Measurements from ENCODE around the gene ANKS1B. TPM values are rescaled to one million over a fixed set of nuclear protein-coding genes. Genes with fewer than 3 reads are reported as not detected.

ANKS1B gene
- polyA plus RNA-seq, 1 donor from 2014 or later = not detected

DNA sequence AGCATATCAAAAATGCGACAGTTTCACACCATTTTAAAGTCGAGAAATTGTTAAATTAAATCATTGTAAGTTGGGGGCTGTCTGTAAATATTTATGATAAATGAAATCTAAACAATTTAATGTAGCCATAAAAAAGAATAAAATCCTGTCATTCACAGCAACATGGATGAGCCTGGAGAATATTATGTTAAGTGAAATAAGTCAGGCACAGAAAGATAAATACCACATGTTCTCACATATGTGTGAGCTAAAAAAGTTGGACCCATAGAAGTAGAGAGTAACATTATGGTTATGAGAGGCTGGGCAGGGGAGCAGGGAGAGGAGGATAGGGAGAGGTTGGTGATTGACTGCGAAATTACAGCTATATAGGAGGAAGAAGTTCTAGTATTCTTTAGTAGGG is 201.3 kb downstream of the ANKS1B start:
- Mint-ChIP-seq H3K27ac (no peak overlapping the region), H3K4me1 (no peaks in the 10 kb centered on the region), H3K36me3 (peaks cover 1% of the 10 kb centered on the region), H3K4me3 (no peak overlapping the region), H3K9me3 (peaks cover 4 to 6% (median 5%) of the 10 kb centered on the region in 3 donors), H3K27me3 (no peaks in the 10 kb centered on the region)

DNA sequence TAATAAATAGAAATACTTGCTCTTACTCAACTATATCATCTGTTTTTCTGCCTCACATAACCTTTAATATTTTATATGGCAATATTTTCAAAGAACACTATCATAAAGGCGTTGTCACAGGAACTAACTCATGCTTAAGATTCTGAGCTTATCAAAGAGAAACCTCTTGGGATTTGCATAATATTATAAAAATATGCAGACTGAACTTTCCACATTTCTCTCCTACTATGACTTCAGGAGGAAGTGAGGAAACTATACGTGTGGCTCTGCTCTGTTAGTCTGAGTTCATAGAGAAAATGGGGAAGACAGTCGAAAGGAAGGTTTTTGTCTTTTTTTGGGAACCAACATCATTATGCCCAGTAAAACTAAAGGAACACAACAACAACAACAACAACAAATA is 212.5 kb downstream of the ANKS1B start:
- Mint-ChIP-seq H3K9me3 (peaks cover 0 to 4% (median 0%) of the 10 kb centered on the region in 3 donors), H3K36me3 (no peaks in the 10 kb centered on the region), H3K4me3 (no peak overlapping the region), H3K27ac (no peak overlapping the region), H3K27me3 (no peaks in the 10 kb centered on the region), H3K4me1 (no peaks in the 10 kb centered on the region)

DNA sequence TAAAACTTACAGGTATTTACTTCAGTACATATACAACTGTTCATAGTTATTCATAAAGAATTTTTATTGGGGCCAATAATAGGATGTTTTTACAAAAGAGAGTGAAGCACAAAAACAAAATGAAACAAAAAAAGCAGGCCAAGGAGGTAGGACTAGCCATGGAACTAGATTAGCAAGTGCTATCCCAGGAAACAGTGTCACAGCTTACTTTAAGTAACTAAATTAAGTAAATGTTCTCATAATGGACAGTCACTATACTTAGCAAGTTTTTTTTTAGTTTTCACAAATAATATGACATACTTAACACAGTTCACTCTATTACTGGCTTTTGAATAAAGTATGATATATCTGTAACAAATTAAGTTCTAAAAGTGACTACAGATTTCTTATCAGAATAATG is 213.1 kb downstream of the ANKS1B start:
- no peaks in the 10 kb centered on the region for H3K27me3 Mint-ChIP-seq
- H3K9me3 Mint-ChIP-seq = peaks cover 0 to 4% (median 0%) of the 10 kb centered on the region in 3 donors
- no peak overlapping the region for H3K27ac Mint-ChIP-seq

DNA sequence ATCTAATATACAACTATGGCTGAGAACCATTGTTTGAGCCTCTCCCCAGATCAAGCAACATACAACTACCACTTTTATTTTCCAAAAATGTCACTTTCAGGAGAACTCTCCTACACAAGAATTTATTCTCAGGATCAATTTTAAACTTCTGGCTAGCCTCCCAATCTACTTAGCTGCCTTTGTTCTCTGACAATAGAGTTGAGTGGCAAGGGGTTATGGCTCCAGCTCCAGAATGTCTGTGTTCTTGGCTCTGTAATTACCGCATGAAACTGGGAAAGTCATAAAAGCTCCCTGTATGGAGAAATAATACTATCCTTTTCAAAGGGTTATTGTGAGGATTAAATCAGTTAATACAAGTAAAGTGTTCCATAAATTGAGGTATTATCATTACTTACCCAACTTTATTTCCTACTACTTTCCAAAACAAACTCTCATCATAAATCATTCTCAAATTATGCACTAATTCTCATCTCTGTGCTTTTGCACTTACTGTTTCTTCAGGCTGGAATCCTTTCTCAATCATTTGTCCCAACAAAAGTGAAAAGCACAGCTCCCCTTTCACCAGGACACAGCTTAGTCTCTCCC is 215.2 kb downstream of the ANKS1B start:
- Mint-ChIP-seq H3K27ac (no peak overlapping the region), H3K27me3 (no peaks in the 10 kb centered on the region), H3K36me3 (no peaks in the 10 kb centered on the region), H3K4me3 (no peak overlapping the region), H3K9me3 (peaks cover 0 to 4% (median 0%) of the 10 kb centered on the region in 3 donors), H3K4me1 (no peaks in the 10 kb centered on the region)

More for the DNA sequence above, 213.1 kb downstream of the ANKS1B start:
- H3K4me1 Mint-ChIP-seq = no peaks in the 10 kb centered on the region
- no peak overlapping the region for H3K4me3 Mint-ChIP-seq
- H3K36me3 Mint-ChIP-seq = no peaks in the 10 kb centered on the region

DNA sequence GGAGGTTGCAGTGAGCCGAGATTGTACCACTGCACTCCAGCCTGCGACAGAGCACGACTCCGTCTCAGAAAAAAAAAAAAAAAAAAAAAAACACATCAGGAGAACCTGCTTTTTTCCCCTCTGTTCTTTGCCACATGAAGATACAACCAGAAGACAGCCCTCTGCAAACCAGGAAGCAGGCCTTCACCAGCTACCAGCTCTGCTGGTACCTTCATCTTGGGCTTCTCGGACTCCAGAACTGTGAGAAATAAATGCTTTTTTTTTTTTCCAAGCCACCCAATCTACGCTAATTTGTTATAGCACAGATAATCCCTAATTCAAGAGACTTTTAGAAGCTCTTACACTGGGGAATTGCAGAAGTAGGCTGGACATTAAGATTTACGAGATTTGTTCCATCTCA is 216.0 kb downstream of the ANKS1B start:
- Mint-ChIP-seq H3K4me3 (no peak overlapping the region), H3K9me3 (peaks cover 0 to under 1% (median 0%) of the 10 kb centered on the region in 3 donors), H3K27me3 (no peaks in the 10 kb centered on the region), H3K27ac (no peak overlapping the region), H3K36me3 (no peaks in the 10 kb centered on the region), H3K4me1 (no peaks in the 10 kb centered on the region)

DNA sequence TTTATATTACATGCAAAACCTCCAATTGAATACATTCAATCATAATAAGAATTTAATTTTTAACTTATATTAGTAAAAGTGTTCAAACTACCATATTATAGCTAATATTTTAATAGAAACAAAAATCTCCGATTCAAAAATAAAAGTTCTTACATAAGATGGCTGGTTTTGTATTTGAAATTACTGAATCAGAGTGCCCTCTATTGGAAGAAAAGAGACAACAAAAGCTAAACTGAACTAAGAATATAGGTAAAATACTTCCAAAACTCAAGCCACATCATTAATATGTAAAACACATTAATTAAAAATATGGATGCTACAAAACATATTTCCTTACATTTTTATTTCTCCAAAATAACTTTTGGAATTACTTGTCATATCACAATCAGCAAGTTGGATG is 216.9 kb downstream of the ANKS1B start:
- no peaks in the 10 kb centered on the region for H3K4me1 Mint-ChIP-seq
- no peak overlapping the region for H3K27ac Mint-ChIP-seq
- no peak overlapping the region for H3K4me3 Mint-ChIP-seq
- H3K9me3 Mint-ChIP-seq = no peaks in the 10 kb centered on the region
- H3K36me3 Mint-ChIP-seq = no peaks in the 10 kb centered on the region
- H3K27me3 Mint-ChIP-seq = no peaks in the 10 kb centered on the region

DNA sequence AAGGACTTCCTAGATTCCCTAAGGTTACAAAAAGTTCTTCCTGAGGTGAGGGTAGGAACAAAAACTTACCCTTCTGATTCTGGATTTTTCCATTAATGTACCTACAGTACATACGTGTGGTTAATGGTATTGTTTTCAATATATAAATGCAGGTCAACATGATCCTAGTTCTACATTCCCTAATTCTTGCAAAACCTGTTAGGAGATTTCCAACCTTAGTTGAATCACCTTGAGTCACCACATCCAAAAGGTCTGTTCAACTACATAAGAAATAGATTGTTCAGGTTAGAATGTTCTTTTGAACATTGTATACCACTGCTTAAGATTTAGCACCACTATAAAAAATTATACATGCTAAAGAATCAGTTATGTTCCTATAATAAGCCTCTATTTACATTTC is 218.3 kb downstream of the ANKS1B start:
- H3K9me3 Mint-ChIP-seq = no peaks in the 10 kb centered on the region
- no peaks in the 10 kb centered on the region for H3K36me3 Mint-ChIP-seq
- H3K4me3 Mint-ChIP-seq = no peak overlapping the region
- no peaks in the 10 kb centered on the region for H3K27me3 Mint-ChIP-seq
- H3K4me1 Mint-ChIP-seq = no peaks in the 10 kb centered on the region
- H3K27ac Mint-ChIP-seq = no peak overlapping the region

DNA sequence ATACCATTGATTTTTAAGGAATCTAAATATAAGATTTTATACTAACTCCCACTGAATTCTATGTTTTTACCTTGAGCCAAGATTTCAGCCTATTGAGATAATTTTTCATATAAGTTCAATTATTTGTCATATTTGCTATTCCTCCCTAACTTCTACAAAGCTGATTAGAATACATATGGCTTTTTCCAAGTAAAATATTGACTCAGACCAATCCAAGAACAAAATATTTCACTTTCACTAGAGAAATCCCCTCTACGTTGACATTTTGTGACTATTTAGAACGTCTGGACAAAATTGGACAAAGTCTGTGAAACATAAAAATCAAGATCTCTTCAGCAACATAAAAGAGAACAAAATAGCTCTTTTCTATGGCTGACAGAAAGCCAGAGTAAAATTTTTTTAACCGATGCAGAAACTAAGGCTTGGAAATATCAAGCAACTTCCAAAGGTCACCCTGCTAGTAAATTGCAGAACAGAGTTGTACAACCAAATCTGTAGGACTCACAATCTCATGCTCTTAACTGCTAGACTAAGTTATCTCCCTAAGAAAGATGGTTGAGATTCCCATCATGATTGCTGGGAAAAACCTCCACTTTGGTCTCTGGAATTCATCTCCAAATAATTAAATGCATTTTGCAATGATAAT is 219.1 kb downstream of the ANKS1B start:
- H3K36me3 Mint-ChIP-seq = no peaks in the 10 kb centered on the region
- no peak overlapping the region for H3K27ac Mint-ChIP-seq
- H3K9me3 Mint-ChIP-seq = peaks cover 0 to 2% (median 0%) of the 10 kb centered on the region in 3 donors
- no peaks in the 10 kb centered on the region for H3K27me3 Mint-ChIP-seq
- H3K4me1 Mint-ChIP-seq = no peaks in the 10 kb centered on the region
- no peak overlapping the region for H3K4me3 Mint-ChIP-seq

DNA sequence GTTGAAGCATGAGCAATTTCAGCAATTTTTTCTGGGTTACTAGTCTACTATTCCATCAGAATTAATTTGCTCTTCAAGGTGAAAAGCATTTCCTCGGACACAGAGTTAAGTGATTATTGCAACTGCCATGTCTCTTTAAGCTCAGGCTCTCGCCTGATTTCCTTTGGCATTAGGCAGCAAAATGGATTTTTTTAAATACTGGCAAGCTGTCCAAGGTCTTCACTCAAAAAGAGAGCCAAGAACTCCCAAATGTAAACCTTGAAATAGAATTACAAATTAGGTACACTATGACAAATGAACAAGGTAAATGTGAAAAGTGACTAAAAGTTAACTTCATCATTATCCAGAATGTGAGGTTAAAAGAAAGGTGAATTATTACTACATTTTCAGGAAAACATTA is 225.3 kb downstream of the ANKS1B start:
- Mint-ChIP-seq H3K4me1 (no peaks in the 10 kb centered on the region), H3K27me3 (no peaks in the 10 kb centered on the region), H3K4me3 (no peak overlapping the region), H3K9me3 (peaks cover 0 to 6% (median 3%) of the 10 kb centered on the region in 3 donors), H3K36me3 (no peaks in the 10 kb centered on the region), H3K27ac (no peak overlapping the region)

DNA sequence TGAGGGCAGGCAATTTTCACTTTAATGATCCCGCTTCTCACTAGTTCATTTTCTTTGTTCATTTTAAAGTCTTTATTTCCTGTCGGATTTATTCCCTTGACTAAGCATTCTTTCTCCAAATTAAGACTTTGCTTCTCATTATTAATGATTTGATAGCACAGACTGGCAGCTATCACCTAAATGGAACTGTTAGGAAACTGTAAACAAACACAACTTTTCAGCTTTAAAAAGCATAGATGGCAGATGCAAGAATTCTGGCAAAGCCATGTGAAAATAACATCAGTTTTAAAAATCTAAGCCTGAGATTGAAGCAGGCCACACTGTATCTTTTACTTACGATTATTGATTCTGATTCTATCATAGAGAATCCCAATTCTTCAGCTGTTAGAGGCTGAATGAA is 225.7 kb downstream of the ANKS1B start:
- Mint-ChIP-seq H3K27me3 (no peaks in the 10 kb centered on the region), H3K9me3 (peaks cover 0 to 6% (median 4%) of the 10 kb centered on the region in 3 donors), H3K36me3 (no peaks in the 10 kb centered on the region), H3K27ac (no peak overlapping the region), H3K4me1 (no peaks in the 10 kb centered on the region), H3K4me3 (no peak overlapping the region)

DNA sequence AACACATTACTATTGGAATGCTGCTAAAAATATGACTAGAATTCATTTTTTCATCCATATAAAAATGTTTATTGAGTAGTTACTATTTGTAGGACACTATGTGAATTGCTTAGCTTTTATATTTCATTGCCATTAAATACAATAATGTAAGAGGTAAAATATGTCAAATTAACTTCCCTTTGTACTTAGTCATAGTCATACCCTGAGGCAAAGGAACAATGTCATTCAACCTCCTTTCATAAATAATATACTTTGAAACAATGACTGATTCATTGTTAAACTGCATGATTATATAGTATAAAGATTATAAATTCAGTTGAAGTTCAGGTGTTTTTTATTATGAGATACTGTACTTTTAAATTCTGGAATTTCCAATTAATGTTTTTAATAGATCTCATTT is 232.0 kb downstream of the ANKS1B start:
- no peaks in the 10 kb centered on the region for H3K4me1 Mint-ChIP-seq
- no peaks in the 10 kb centered on the region for H3K36me3 Mint-ChIP-seq
- H3K27me3 Mint-ChIP-seq = no peaks in the 10 kb centered on the region
- H3K27ac Mint-ChIP-seq = no peak overlapping the region
- no peak overlapping the region for H3K4me3 Mint-ChIP-seq
- peaks cover 0 to 6% (median 2%) of the 10 kb centered on the region in 3 donors for H3K9me3 Mint-ChIP-seq

DNA sequence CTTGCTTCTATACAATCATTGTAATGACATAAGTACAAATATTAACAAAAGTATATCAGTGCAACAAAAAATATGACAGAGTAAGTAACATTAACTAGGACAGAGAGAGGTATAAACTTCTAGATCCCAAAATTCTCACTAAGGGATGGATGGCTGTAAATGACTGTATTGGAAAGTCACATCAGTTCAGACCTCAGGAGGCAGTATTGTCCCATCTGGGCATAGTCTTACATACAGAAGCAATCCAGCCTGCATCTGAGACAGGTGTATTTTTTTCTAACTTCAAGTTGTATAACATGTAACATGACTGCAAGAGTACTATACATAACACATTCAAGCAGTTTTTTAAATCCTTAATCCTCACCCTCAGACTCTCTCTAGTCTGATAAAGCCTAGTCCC is 238.2 kb downstream of the ANKS1B start:
- H3K9me3 Mint-ChIP-seq = no peaks in the 10 kb centered on the region
- no peaks in the 10 kb centered on the region for H3K27me3 Mint-ChIP-seq
- no peaks in the 10 kb centered on the region for H3K4me1 Mint-ChIP-seq
- H3K27ac Mint-ChIP-seq = no peak overlapping the region
- no peaks in the 10 kb centered on the region for H3K36me3 Mint-ChIP-seq
- no peak overlapping the region for H3K4me3 Mint-ChIP-seq

DNA sequence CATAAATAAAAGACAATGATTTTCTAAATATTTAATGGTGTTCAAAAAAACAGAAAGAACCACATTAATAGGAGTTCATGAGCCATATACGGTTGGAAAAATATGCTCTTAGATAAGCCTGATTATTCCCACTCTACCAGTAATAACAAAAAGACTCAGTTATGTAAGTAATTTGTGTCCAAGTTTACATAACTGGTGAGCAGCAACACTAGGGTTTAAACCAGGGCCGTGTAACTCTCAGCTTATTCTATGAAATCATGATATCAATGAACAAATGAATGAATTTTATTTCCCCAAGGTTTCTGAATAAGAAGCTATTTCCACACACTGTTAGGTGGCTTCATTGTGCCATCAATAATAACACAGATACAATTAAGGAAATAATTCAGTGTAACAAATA is 238.8 kb downstream of the ANKS1B start:
- H3K27me3 Mint-ChIP-seq = no peaks in the 10 kb centered on the region
- H3K9me3 Mint-ChIP-seq = no peaks in the 10 kb centered on the region
- no peak overlapping the region for H3K4me3 Mint-ChIP-seq
- H3K4me1 Mint-ChIP-seq = no peaks in the 10 kb centered on the region
- H3K36me3 Mint-ChIP-seq = no peaks in the 10 kb centered on the region
- H3K27ac Mint-ChIP-seq = no peak overlapping the region

DNA sequence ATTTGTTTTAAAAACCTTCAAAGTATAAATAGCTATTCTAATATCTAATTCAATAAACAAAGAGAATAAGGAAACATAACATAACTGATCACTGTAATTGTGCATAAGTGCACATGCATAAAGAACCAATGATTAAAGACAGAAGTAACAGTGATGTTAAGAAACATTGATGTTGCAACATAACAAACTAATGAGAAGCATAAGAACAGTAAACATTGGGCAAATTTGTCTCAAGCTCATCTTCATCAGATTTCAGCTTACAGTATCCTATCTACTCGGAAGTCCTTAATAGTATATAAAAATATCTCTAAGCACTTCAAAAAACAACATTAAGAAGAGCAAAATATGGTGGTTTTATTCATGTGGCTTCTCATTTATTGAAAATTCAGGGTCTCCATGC is 239.6 kb downstream of the ANKS1B start:
- no peaks in the 10 kb centered on the region for H3K36me3 Mint-ChIP-seq
- no peak overlapping the region for H3K4me3 Mint-ChIP-seq
- H3K9me3 Mint-ChIP-seq = no peaks in the 10 kb centered on the region
- H3K4me1 Mint-ChIP-seq = no peaks in the 10 kb centered on the region
- H3K27me3 Mint-ChIP-seq = no peaks in the 10 kb centered on the region
- H3K27ac Mint-ChIP-seq = no peak overlapping the region

DNA sequence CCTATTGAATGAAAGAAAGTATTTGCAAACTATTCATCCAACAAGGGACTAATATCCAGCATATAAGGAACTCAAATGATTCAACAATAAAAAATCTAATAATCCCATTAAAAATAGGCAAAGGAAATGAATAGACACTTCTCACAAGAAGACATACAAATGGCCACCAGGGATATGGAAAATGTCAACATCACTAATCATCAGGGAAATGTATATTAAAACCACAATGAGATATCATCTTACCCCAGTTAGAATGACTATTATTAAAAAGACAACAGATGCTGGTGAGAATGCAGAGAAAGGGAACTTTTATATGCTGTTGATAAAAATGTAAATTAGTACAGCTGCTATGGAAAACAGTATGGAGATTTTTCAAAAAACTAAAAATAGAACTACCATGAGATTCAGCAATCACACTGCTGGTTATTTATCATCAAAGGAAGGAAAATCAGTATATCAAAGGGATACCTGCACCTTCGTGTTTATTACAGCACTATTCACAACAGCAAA is 247.9 kb downstream of the ANKS1B start:
- no peak overlapping the region for H3K27ac Mint-ChIP-seq
- peaks cover 1% of the 10 kb centered on the region for H3K36me3 Mint-ChIP-seq
- peaks cover 2% of the 10 kb centered on the region for H3K27me3 Mint-ChIP-seq
- no peak overlapping the region for H3K4me3 Mint-ChIP-seq
- no peaks in the 10 kb centered on the region for H3K4me1 Mint-ChIP-seq
- peaks cover 0 to 2% (median 0%) of the 10 kb centered on the region in 3 donors for H3K9me3 Mint-ChIP-seq

DNA sequence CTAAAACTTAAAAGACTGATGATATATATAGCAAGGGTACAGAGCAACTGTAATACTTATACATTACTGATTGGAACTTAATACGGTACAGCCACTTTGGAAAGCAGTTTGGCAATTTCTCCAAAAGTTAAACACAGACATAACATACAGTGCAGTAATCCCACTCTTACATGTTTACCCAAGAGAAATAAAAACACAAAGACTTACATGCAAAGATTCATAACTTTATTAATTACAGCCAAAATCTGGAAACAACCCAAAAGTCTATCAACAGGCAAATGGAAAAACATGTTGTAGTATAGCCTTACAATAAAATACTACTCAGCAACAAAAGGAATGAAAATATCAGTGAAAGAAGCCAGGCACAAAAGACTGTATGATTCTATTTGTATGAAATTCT is 252.6 kb downstream of the ANKS1B start:
- no peak overlapping the region for H3K4me3 Mint-ChIP-seq
- peaks cover 2% of the 10 kb centered on the region for H3K27me3 Mint-ChIP-seq
- H3K27ac Mint-ChIP-seq = no peak overlapping the region
- H3K36me3 Mint-ChIP-seq = peaks cover 1% of the 10 kb centered on the region
- no peaks in the 10 kb centered on the region for H3K4me1 Mint-ChIP-seq
- peaks cover 0 to 3% (median 1%) of the 10 kb centered on the region in 3 donors for H3K9me3 Mint-ChIP-seq
